BE2C (cell line): ENCODE results near the gene CD74.

Experiments
- DNase-seq: peaks from one replicate; pipeline ENCODE4 v3.0.0-alpha.2; 2020
- H3K27me3 ChIP-seq: fragments of 250-450 bp; sonication (Bioruptor Pico); 2 replicates; pipeline ENCODE4 v1.5.1; 2020; ENCODE audit warnings: mild to moderate bottlenecking
- H3K36me3 ChIP-seq: fragments of 250-450 bp; sonication (Bioruptor Pico); 2 replicates; pipeline ENCODE4 v1.5.1; 2020; ENCODE audit warnings: mild to moderate bottlenecking
- H3K4me1 ChIP-seq: fragments of 250-450 bp; sonication (Bioruptor Pico); 2 replicates; pipeline ENCODE4 v1.5.1; 2020
- H3K4me3 ChIP-seq: 2 replicates; pipeline ENCODE4 v1.5.1; 2011; ENCODE audit warnings: low read depth, low read length
- H3K9me3 ChIP-seq: fragments of 250-450 bp; sonication (Bioruptor Pico); 2 replicates; pipeline ENCODE4 v1.5.1; 2020
- TF ChIP-seq, protein P1 (sequence below): IDR thresholded peaks from 2 replicates; pipeline ENCODE4 v1.5.1; 2012; ENCODE audit warnings: mild to moderate bottlenecking, low read depth, low read length

The CD74 gene

GRCh38 chr5:150448952-150449516 is 36.3 kb upstream of the CD74 start:
- Histone ChIP-seq H3K36me3 (peaks cover 53% of the 10 kb centered on the region), H3K27me3 (no peaks in the 10 kb centered on the region), H3K4me3 (peak overlapping the region; percentile 100), H3K9me3 (no peaks in the 10 kb centered on the region), H3K4me1 (peaks cover 5% of the 10 kb centered on the region)
- TF ChIP-seq, protein P1, sequence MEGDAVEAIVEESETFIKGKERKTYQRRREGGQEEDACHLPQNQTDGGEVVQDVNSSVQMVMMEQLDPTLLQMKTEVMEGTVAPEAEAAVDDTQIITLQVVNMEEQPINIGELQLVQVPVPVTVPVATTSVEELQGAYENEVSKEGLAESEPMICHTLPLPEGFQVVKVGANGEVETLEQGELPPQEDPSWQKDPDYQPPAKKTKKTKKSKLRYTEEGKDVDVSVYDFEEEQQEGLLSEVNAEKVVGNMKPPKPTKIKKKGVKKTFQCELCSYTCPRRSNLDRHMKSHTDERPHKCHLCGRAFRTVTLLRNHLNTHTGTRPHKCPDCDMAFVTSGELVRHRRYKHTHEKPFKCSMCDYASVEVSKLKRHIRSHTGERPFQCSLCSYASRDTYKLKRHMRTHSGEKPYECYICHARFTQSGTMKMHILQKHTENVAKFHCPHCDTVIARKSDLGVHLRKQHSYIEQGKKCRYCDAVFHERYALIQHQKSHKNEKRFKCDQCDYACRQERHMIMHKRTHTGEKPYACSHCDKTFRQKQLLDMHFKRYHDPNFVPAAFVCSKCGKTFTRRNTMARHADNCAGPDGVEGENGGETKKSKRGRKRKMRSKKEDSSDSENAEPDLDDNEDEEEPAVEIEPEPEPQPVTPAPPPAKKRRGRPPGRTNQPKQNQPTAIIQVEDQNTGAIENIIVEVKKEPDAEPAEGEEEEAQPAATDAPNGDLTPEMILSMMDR: no peak
- DNase-seq: no peak

- TF ChIP-seq, protein P1: no peak
- no peak for DNase-seq
- peak overlapping the region; percentile 100 for H3K4me3 ChIP-seq
- peaks cover 5% of the 10 kb centered on the region for H3K4me1 ChIP-seq
- peaks cover 60% of the 10 kb centered on the region for H3K36me3 ChIP-seq
- no peaks in the 10 kb centered on the region for H3K9me3 ChIP-seq
- no peaks in the 10 kb centered on the region for H3K27me3 ChIP-seq
These were observed 35.6 kb upstream of the CD74 start for GRCh38 chr5:150448334-150448733.

- Histone ChIP-seq H3K4me3 (peak overlapping the region; percentile 100), H3K4me1 (peaks cover 5% of the 10 kb centered on the region), H3K9me3 (no peaks in the 10 kb centered on the region), H3K36me3 (peaks cover 62% of the 10 kb centered on the region), H3K27me3 (no peaks in the 10 kb centered on the region)
- no peak for DNase-seq
- TF ChIP-seq, protein P1: no peak
These were observed 34.5 kb upstream of the CD74 start for GRCh38 chr5:150447188-150447587.

DNA sequence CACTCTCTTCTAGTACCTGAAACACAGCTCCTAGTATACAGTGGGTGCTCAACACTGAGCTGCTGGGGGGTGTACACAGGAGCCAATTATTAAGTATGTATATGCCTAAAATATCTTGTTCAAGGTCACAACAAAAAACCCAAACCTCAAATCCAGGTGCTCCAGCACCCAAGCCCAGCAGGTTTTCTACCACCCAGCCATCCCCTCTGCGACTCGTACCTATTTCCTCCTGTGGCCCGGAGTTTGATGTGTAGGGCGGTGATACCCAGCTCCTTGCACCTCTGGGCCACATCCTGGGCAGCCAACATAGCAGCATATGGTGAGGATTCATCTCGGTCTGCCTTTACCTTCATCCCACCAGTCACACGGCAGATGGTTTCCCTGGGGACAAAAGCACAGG is 33.9 kb upstream of the CD74 start:
- H3K4me3 ChIP-seq: no peak overlapping the region; the same call in 1 of the 2 replicates
- TF ChIP-seq, protein P1: no peak

GRCh38 chr5:150446088-150446487 is 33.4 kb upstream of the CD74 start:
- Histone ChIP-seq H3K27me3 (no peaks in the 10 kb centered on the region), H3K4me3 (no peak overlapping the region), H3K36me3 (peaks cover 66% of the 10 kb centered on the region), H3K4me1 (peaks cover 8% of the 10 kb centered on the region), H3K9me3 (no peaks in the 10 kb centered on the region)
- TF ChIP-seq, protein P1: no peak
- no peak for DNase-seq

More for the DNA sequence above, 33.9 kb upstream of the CD74 start:
- no peaks in the 10 kb centered on the region for H3K27me3 ChIP-seq
- no peak for DNase-seq
- no peaks in the 10 kb centered on the region for H3K9me3 ChIP-seq
- H3K36me3 ChIP-seq: peaks cover 66% of the 10 kb centered on the region
- H3K4me1 ChIP-seq: peaks cover 7% of the 10 kb centered on the region

GRCh38 chr5:150444770-150445169 is 32.1 kb upstream of the CD74 start:
- Histone ChIP-seq H3K9me3 (no peaks in the 10 kb centered on the region), H3K36me3 (peaks cover 66% of the 10 kb centered on the region), H3K27me3 (no peaks in the 10 kb centered on the region), H3K4me1 (peaks cover 8% of the 10 kb centered on the region), H3K4me3 (no peak overlapping the region)
- DNase-seq: no peak
- TF ChIP-seq, protein P1: no peak
